SIG-M5 treated with dmso at 0.1 percent for 504 hours (cell line): ENCODE data around the gene VPS29.

Experiments used
- DNase-seq: peaks from one replicate; lab custom pipeline; 2025; ENCODE audit not compliant: unreplicated experiment; lab: John Stamatoyannopoulos, UW

The VPS29 gene

GRCh38 chr12:110451263-110451662 is 50.6 kb downstream of the VPS29 start:
- DNase-seq = no peak

- DNase-seq = peak; percentile 96
Observed at GRCh38 chr12:110449799-110450497, 52.0 kb downstream of the VPS29 start, which contains the start of gene ARPC3. Gene ARPC3, minus strand, starts transcription at chr12:110450337. Its CDS starts 77 bp downstream, at chr12:110450260.

- no peak for DNase-seq
Observed at GRCh38 chr12:110444455-110444854, 57.5 kb downstream of the VPS29 start.
